Transverse colon (tissue), 4 donors: Measurements from ENCODE around the gene RTTN. TPM values are rescaled to one million over a fixed set of nuclear protein-coding genes. Genes with fewer than 3 reads are reported as not detected.

Experiments
- DNase-seq: peaks from one replicate; pipeline ENCODE4 v3.0.0-alpha.2; 2019
- H3K27ac ChIP-seq, 4 donors: fragments of 200-600 bp; sonication (generic); 2 replicates each; pipeline ENCODE4 v1.5.1; 2016 to 2018; ENCODE audit warnings: inconsistent platforms in 4 of 4
- H3K27me3 ChIP-seq: fragments of 200-600 bp; sonication (generic); 2 replicates; pipeline ENCODE4 v1.5.1; 2017; ENCODE audit warnings: inconsistent platforms
- H3K36me3 ChIP-seq, 4 donors: fragments of 200-600 bp; sonication (generic); 2 replicates each; pipeline ENCODE4 v1.5.1; 2017 to 2019; ENCODE audit warnings: inconsistent platforms in 4 of 4
- H3K4me1 ChIP-seq, 4 donors: fragments of 200-600 bp; sonication (generic); 2 replicates each; pipeline ENCODE4 v1.5.1; 2017 to 2020; ENCODE audit warnings: inconsistent platforms in 4 of 4
- H3K4me3 ChIP-seq, 4 donors: fragments of 200-600 bp; sonication (generic); 1 replicate in 1 of 4; 2 replicates in 3 of 4; pipeline versions ENCODE4 v1.5.1 to v1.6.1; 2017 to 2019; ENCODE audit warnings: inconsistent platforms in 4 of 4
- H3K9me3 ChIP-seq, 2 donors: fragments of 200-600 bp; sonication (generic); 2 replicates each; pipeline ENCODE4 v1.5.1; 2017 to 2019; ENCODE audit warnings: inconsistent platforms in 2 of 2
- EP300 ChIP-seq: sonication (generic); formaldehyde crosslinking; IDR thresholded peaks from one replicate; pipeline ENCODE4 v1.6.1; 2017; ENCODE audit warnings: antibody characterized with exemption, low read depth
- POLR2A ChIP-seq: fragments of 450-650 bp; IDR thresholded peaks from one replicate; pipeline ENCODE4 v1.6.1; 2016; ENCODE audit warnings: antibody characterized with exemption, mild to moderate bottlenecking, moderate library complexity
- POLR2AphosphoS5 ChIP-seq, 3 donors: sonication (generic); formaldehyde crosslinking; IDR thresholded peaks; one replicate each; pipeline ENCODE4 v1.6.1; 2016; ENCODE audit warnings: antibody characterized with exemption in 3 of 3
- WGBS, 2 donors: methylation state at CpG; one replicate each; pipeline ENCODE4 v1.1.5; 2018; ENCODE audit warnings: low coverage in 1 of 2; 5-methylcytosine and 5-hydroxymethylcytosine counted together
- in situ Hi-C, 4 donors: fragments of 200-750 bp; cut with MboI; loops; one replicate each; pipeline versions ENCODE4 v1.15.0 to v1.15.1; 2017; ENCODE audit warnings: low sequenced_read_pairs in 3 of 4, low pct_ligation_motif_present in 1 of 4, low pct_unique_long_range_greater_than_20kb in 1 of 4
- intact Hi-C: fragments of 100-400 bp; cut with DNase I; formaldehyde crosslinking; loops from one replicate; pipeline ENCODE4 v1.15.1; 2023; ENCODE audit warnings: low total_unique reads
- total RNA-seq, 4 donors: library from RNA; depleted of rRNA; stranded (reverse); fragments of >200 nt; gene quantifications; one replicate each; pipeline ENCODE4 v1.1.0, GENCODE V29; 2016
- TF ChIP-seq, protein P1 (sequence below), 5 experiments: fragments of 200-600 bp in 3 of 5; fragments of 450-650 bp in 2 of 5; sonication (generic) in 3 of 5; IDR thresholded peaks; 1 replicate in 2 of 5; 2 replicates in 3 of 5; pipeline ENCODE4 v1.5.1; 2016 to 2017; ENCODE audit warnings: antibody characterized with exemption in 5 of 5, inconsistent platforms in 3 of 5, mild to moderate bottlenecking in 2 of 5, moderate library complexity in 1 of 5

Gene RTTN
- total RNA-seq, 4 donors from 2014 or later = 9.7 to 18.7 (median 13.1) TPM

DNA sequence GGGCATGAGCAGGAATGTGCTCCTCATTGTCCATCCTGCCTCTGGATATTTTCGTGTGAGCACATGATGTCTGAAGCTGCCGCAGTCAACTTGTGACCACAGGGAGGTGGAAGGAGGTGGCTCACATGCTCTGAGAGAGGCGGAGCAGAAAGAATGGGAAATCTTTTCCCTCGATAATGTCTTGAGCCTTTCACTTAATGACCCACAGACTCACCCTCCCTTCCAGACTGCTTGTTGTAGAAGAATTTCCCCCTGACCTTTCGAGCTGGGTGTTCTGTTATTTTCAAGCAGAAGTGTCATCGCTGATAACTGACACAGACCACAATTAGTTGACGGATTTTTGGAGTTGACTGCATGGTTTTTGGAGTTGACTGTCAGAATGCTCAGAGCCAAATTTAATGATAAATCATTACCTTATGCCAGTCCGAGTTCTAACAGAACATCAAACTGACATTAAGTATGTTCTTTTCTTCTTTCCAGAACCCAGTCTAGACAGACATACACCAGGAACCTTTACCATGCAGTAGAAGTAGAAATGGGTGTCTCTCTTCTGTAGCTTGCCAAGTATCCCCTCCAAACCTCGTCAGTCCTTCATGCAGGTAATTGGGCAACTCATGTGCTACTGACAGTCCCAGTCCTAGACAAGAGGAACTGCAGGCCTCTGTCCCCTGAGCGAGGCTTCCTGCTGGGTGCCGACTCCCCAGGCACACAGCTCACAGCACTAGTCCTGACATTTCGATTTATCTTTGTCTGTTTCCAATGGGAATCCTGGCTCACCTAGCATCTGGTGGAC lies 29.4 kb upstream of the RTTN start:
- WGBS, 2 donors = 68 to 81% methylated on average over 5 to 12 of the region's 12 CpGs
- in situ Hi-C loops = no loop called here

DNA sequence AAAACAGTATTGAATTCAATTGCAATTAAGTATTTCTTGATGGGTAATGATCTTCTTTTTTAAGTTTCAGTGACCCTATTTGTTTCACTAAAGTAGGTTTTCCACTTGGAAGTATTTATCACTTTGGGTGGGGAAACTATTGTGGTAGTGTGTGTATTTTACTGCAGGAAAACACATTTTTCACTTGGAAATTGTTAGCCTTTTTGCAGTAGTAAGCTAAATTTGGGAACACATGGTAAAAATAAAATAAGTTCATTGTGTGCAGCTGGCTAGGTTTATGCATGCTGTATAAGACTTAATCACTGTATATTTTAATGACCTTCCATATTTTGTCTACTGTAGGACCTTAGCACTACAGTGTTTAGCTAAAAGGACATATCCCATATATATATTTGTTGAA lies 28.5 kb upstream of the RTTN start:
- Histone ChIP-seq H3K4me1 (no peaks in the 10 kb centered on the region), H3K36me3 (no peaks in the 10 kb centered on the region), H3K9me3 (no peaks in the 10 kb centered on the region), H3K4me3 (no peak overlapping the region), H3K27me3 (no peaks in the 10 kb centered on the region), H3K27ac (no peak overlapping the region)
- in situ Hi-C loops = no loop called here
- DNase-seq = no peak
- intact Hi-C loops = no loop called here
- TF ChIP-seq POLR2A = no peak
- TF ChIP-seq, protein P1, sequence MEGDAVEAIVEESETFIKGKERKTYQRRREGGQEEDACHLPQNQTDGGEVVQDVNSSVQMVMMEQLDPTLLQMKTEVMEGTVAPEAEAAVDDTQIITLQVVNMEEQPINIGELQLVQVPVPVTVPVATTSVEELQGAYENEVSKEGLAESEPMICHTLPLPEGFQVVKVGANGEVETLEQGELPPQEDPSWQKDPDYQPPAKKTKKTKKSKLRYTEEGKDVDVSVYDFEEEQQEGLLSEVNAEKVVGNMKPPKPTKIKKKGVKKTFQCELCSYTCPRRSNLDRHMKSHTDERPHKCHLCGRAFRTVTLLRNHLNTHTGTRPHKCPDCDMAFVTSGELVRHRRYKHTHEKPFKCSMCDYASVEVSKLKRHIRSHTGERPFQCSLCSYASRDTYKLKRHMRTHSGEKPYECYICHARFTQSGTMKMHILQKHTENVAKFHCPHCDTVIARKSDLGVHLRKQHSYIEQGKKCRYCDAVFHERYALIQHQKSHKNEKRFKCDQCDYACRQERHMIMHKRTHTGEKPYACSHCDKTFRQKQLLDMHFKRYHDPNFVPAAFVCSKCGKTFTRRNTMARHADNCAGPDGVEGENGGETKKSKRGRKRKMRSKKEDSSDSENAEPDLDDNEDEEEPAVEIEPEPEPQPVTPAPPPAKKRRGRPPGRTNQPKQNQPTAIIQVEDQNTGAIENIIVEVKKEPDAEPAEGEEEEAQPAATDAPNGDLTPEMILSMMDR (IDR thresholded peaks at IDR 0.05) = no peak
- no peak for TF ChIP-seq EP300
- TF ChIP-seq POLR2AphosphoS5 (IDR thresholded peaks at IDR 0.05) = no peak

More for the DNA sequence above, 29.4 kb upstream of the RTTN start:
- Histone ChIP-seq H3K27me3 (no peaks in the 10 kb centered on the region), H3K9me3 (no peaks in the 10 kb centered on the region), H3K27ac (no peak overlapping the region), H3K4me1 (no peaks in the 10 kb centered on the region), H3K4me3 (no peak overlapping the region), H3K36me3 (no peaks in the 10 kb centered on the region)
- TF ChIP-seq, protein P1 (IDR thresholded peaks at IDR 0.05) = no peak
- no peak for TF ChIP-seq EP300
- TF ChIP-seq POLR2AphosphoS5 (IDR thresholded peaks at IDR 0.05) = no peak
- no peak for TF ChIP-seq POLR2A
- DNase-seq = no peak
- intact Hi-C loops = no loop called here

DNA sequence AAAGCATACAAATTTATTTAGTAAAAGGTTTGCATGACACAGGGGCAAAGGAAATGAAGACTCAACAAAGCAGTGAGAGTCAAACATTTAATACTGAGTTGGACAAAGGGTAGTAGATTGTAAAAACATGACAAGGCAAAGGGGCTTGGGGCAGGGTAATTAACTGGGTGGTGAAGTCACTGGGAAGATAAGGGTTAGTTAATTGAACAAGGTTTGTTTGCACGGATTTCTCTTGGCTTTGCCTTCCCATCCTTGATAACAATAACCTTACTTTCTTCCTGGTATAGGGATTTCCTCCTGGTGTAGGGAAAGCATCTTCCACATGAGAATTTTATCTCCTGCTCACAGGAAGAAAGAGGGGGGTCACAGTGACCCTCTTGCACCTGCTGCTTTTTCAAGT lies 26.8 kb upstream of the RTTN start:
- H3K36me3 ChIP-seq = no peaks in the 10 kb centered on the region
- no peak for DNase-seq
- no peaks in the 10 kb centered on the region for H3K27me3 ChIP-seq
- WGBS, 2 donors = 31 to 42% methylated on average over 1 of the region's 1 CpG
- no peak for TF ChIP-seq EP300
- TF ChIP-seq POLR2A = no peak
- TF ChIP-seq, protein P1 (IDR thresholded peaks at IDR 0.05) = no peak
- no peak for TF ChIP-seq POLR2AphosphoS5 (IDR thresholded peaks at IDR 0.05)
- no peaks in the 10 kb centered on the region for H3K4me1 ChIP-seq
- no peak overlapping the region for H3K27ac ChIP-seq
- in situ Hi-C loops = no loop called here
- no peak overlapping the region for H3K4me3 ChIP-seq
- H3K9me3 ChIP-seq = peaks cover 10 to 16% of the 10 kb centered on the region in 2 donors
- intact Hi-C loops = no loop called here

DNA sequence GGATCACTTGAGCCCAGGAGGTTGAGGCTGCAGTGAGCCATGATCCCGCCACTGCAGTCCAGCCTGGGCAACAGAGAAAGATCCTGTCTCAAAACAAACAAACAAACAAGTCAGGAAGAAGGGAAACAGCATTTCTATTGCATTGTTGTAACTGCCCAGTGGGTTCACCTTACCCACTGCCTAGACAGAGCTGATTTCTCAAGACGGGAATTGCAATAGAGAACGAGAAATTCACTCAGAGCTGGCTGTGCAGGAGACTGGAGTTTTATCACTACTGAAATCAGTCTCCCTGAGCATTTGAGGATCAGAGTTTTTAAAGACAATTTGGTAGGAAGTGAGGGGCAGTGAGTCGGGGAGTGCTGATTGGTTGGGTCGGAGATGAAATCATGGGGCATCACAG lies 24.2 kb upstream of the RTTN start:
- TF ChIP-seq EP300 = no peak
- no peak for TF ChIP-seq POLR2A
- no peak for TF ChIP-seq POLR2AphosphoS5 (IDR thresholded peaks at IDR 0.05)
- TF ChIP-seq, protein P1 (IDR thresholded peaks at IDR 0.05) = no peak
- in situ Hi-C loops (no loop called here), intact Hi-C loops (no loop called here)
- no peak overlapping the region for H3K27ac ChIP-seq
- no peaks in the 10 kb centered on the region for H3K4me1 ChIP-seq
- 92% methylated on average over 4 to 5 of the region's 5 CpGs for WGBS, 2 donors
- no peaks in the 10 kb centered on the region for H3K27me3 ChIP-seq
- no peak overlapping the region for H3K4me3 ChIP-seq
- H3K36me3 ChIP-seq = no peaks in the 10 kb centered on the region
- DNase-seq = no peak
- peaks cover 12 to 19% of the 10 kb centered on the region in 2 donors for H3K9me3 ChIP-seq
